K562 (cell line): ENCODE measurements around the gene ADAP2. TPM values are rescaled to one million over a fixed set of nuclear protein-coding genes. Genes with fewer than 3 reads are reported as not detected.
"Not testable (repeated sequence)": the region's sequence is repeated elsewhere in the genome, so short reads cannot be mapped to it uniquely, and the experiment has no call there.

Experiments used
- ATAC-seq: fragments of 200-7000 bp; cut with Tn5 transposase; 3 replicates; pipeline ENCODE4 v1.9.1; 2020; ENCODE audit warnings: moderate library complexity
- BruUV-seq: library from RNA; stranded (reverse); fragments of 400-500 nt; replicated peaks from 2 replicates; lab custom pipeline; 2021; lab: Mats Ljungman, UMichigan
- CTCF ChIA-PET: fragments of 300-600 bp; formaldehyde crosslinking; extraction: SDS; loops from one replicate; lab custom pipeline; 2021; ENCODE audit warnings: low intra/inter-chr PET ratio; lab: Yijun Ruan, JAX
- POLR2A ChIA-PET: fragments of 300-600, 350-650 bp; sonication (Branson Sonifier 250); formaldehyde crosslinking; extraction: SDS; loops from one replicate; lab custom pipeline; 2021; ENCODE audit warnings: antibody characterized with exemption, inconsistent platforms; lab: Yijun Ruan, JAX
- DNase-seq, 4 experiments: peaks; one replicate each; pipeline versions ENCODE4 v3.0.0 to v3.0.0-alpha.2; 2011 to 2018; ENCODE audit warnings: low spot score in 3 of 4, mixed read lengths in 3 of 4; ENCODE audit errors: extremely low read depth in 1 of 4
- FAIRE-seq: peaks from 2 replicates; lab custom pipeline; 2011; peaks lifted over from hg19 to GRCh38; lab: Jason Lieb, UNC
- H2AFZ ChIP-seq: 2 replicates; pipeline ENCODE4 v1.6.0; 2011; ENCODE audit warnings: low read depth, low read length, control low read depth, inconsistent platforms
- H3K27ac ChIP-seq: fragments of 200-600 bp; 3 replicates; pipeline ENCODE4 v1.8.0; 2011; ENCODE audit warnings: low read depth, mild to moderate bottlenecking, control low read depth, inconsistent platforms, low read length, moderate library complexity, mixed read lengths; ENCODE audit errors: extremely low read depth
- H3K27me3 ChIP-seq, 2 experiments: fragments of 300-600 bp in 1 of 2; 2 replicates in 1 of 2; 3 replicates in 1 of 2; pipeline versions ENCODE4 v1.6.0 to v1.8.0; 2011; ENCODE audit warnings: inconsistent platforms in 2 of 2, low read length in 2 of 2, mild to moderate bottlenecking in 1 of 2, mixed read lengths in 1 of 2, moderate library complexity in 1 of 2; ENCODE audit not compliant: control insufficient read depth in 2 of 2, insufficient read depth in 2 of 2
- H3K36me3 ChIP-seq: fragments of 300-600 bp; 3 replicates; pipeline ENCODE4 v1.8.0; 2011; ENCODE audit warnings: mild to moderate bottlenecking, low read length, inconsistent platforms; ENCODE audit not compliant: control insufficient read depth, insufficient read depth
- H3K4me1 ChIP-seq, 2 experiments: fragments of 200-600 bp in 1 of 2; replicated peaks in 1 of 2; 2 replicates in 1 of 2; 3 replicates in 1 of 2; pipeline versions ENCODE4 v1.5.1 to v1.8.0; 2011; ENCODE audit warnings: inconsistent platforms in 2 of 2, low read length in 2 of 2, mild to moderate bottlenecking in 1 of 2, mixed read lengths in 1 of 2, moderate library complexity in 1 of 2; ENCODE audit not compliant: control insufficient read depth in 2 of 2, insufficient read depth in 2 of 2
- H3K4me2 ChIP-seq: 2 replicates; pipeline ENCODE4 v1.6.1; 2011; ENCODE audit warnings: low read length, control low read depth, inconsistent platforms, mixed read lengths; ENCODE audit not compliant: insufficient read depth
- H3K4me3 ChIP-seq: fragments of 200-600 bp; sonication (generic), shearing (Covaris generic); 2 replicates; pipeline ENCODE4 v1.5.1; 2016; ENCODE audit warnings: control low read depth, inconsistent platforms
- H3K79me2 ChIP-seq: fragments of 200-600 bp; 3 replicates; pipeline ENCODE4 v1.8.0; 2011; ENCODE audit warnings: low read length, inconsistent platforms; ENCODE audit not compliant: control insufficient read depth, insufficient read depth
- H3K9ac ChIP-seq, 2 experiments: 2 replicates each; pipeline versions ENCODE4 v1.6.0 to v1.6.1; 2011; ENCODE audit warnings: low read depth in 2 of 2, low read length in 2 of 2, control low read depth in 1 of 2, inconsistent platforms in 1 of 2, mild to moderate bottlenecking in 1 of 2, mixed read lengths in 1 of 2; ENCODE audit not compliant: insufficient read depth in 1 of 2
- H3K9me1 ChIP-seq: one replicate; pipeline ENCODE4 v1.6.0; 2011; ENCODE audit warnings: inconsistent platforms, mild to moderate bottlenecking, low read length, moderate library complexity; ENCODE audit not compliant: control insufficient read depth, insufficient read depth
- H3K9me3 ChIP-seq: replicated peaks from 2 replicates; pipeline ENCODE4 v1.5.1; 2011; ENCODE audit warnings: low read depth, low read length, inconsistent platforms; ENCODE audit not compliant: control insufficient read depth, insufficient read depth
- H4K20me1 ChIP-seq: replicated peaks from 2 replicates; pipeline ENCODE4 v1.6.1; 2011; ENCODE audit warnings: low read length, inconsistent platforms, mixed read lengths; ENCODE audit not compliant: control insufficient read depth, insufficient read depth
- C11orf30 ChIP-seq: fragments of 450-650 bp; IDR thresholded peaks from 2 replicates; pipeline ENCODE4 v1.6.1; 2016; ENCODE audit warnings: low read depth, mild to moderate bottlenecking
- CREBBP ChIP-seq: IDR thresholded peaks from one replicate; pipeline ENCODE4 v1.6.1; 2012; ENCODE audit warnings: low read depth, mild to moderate bottlenecking, control low read depth, inconsistent platforms, low read length
- EWSR1 ChIP-seq: fragments of 450-650 bp; IDR thresholded peaks from 2 replicates; pipeline ENCODE4 v1.6.1; 2018; ENCODE audit warnings: borderline replicate concordance, mild to moderate bottlenecking, low read depth, moderate library complexity; ENCODE audit not compliant: partially characterized antibody
- GTF2A2 ChIP-seq: IDR thresholded peaks from 2 replicates; pipeline ENCODE4 v1.6.1; 2016; ENCODE audit warnings: mild to moderate bottlenecking, missing genetic modification characterization, missing compliant biosample characterization
- HIVEP1 ChIP-seq: fragments of 250-450 bp; sonication (Bioruptor Pico); IDR thresholded peaks from 2 replicates; pipeline ENCODE4 v1.4.0; 2020; ENCODE audit warnings: mild to moderate bottlenecking
- MAFF ChIP-seq: IDR thresholded peaks from 2 replicates; pipeline ENCODE4 v1.6.1; 2012; ENCODE audit warnings: low read length, improper control_type of control experiment
- RFX1 ChIP-seq: fragments of 450-650 bp; IDR thresholded peaks from 2 replicates; pipeline ENCODE4 v1.6.1; 2016; ENCODE audit warnings: mild to moderate bottlenecking, moderate library complexity
- SMAD1 ChIP-seq: fragments of 150-350 bp; IDR thresholded peaks from 2 replicates; pipeline ENCODE4 v1.6.1; 2014; ENCODE audit warnings: low read length, low read depth; ENCODE audit not compliant: partially characterized antibody
- SP2 ChIP-seq: IDR thresholded peaks from 2 replicates; pipeline ENCODE4 v1.6.1; 2011; ENCODE audit warnings: mild to moderate bottlenecking, low read depth, low read length, moderate library complexity; ENCODE audit not compliant: poor library complexity, severe bottlenecking; ENCODE audit errors: extremely low read depth
- XRCC4 ChIP-seq: IDR thresholded peaks from one replicate; pipeline ENCODE4 v1.6.1; 2011; ENCODE audit not compliant: insufficient read depth, insufficient read length; ENCODE audit errors: extremely low read depth
- XRCC5 ChIP-seq: fragments of 200-400 bp; formaldehyde crosslinking; IDR thresholded peaks from 2 replicates; pipeline ENCODE4 v1.6.1; 2017; ENCODE audit warnings: low read depth, mild to moderate bottlenecking, low read length
- ZNF263 ChIP-seq: sonication (generic); formaldehyde crosslinking; IDR thresholded peaks from 2 replicates; pipeline ENCODE4 v1.8.0; 2022; ENCODE audit warnings: mild to moderate bottlenecking, missing genetic modification reagents, borderline replicate concordance
- ZNF316 ChIP-seq: fragments of 450-650 bp; IDR thresholded peaks from 2 replicates; pipeline ENCODE4 v1.6.1; 2016
- WGBS: fragments of 100-300 bp; shearing (Covaris generic); methylation state at CpG from one replicate; pipeline ENCODE4 v1.1.6; 2016; ENCODE audit warnings: low coverage, mixed read lengths; ENCODE audit not compliant: insufficient coverage; ENCODE audit errors: missing lambda C conversion rate; 5-methylcytosine and 5-hydroxymethylcytosine counted together
- in situ Hi-C: fragments of 300-500 bp; cut with MboI; formaldehyde crosslinking; loops from 4 replicates; pipeline ENCODE4 v1.15.0; 2018; ENCODE audit warnings: inconsistent platforms, mixed read lengths
- intact Hi-C: fragments of 100-400 bp; cut with micrococcal nuclease; formaldehyde crosslinking; loops from 2 replicates; pipeline ENCODE4 v1.14.2; 2022
- polyA plus RNA-seq, 8 experiments: library from polyadenylated mRNA; depleted of rRNA in 4 of 8; stranded (reverse) in 5 of 8; unstranded in 3 of 8; fragments of >200 nt; fragmentation: Nextera tagmentation in 2 of 8; fragmentation: Illumina TruSeq in 1 of 8; extraction: Ambion mirVana in 2 of 8; extraction: Trizol in 1 of 8; gene quantifications; 2 replicates each; pipeline versions ENCODE4 v1.2.1 to v1.2.3, GENCODE V29; 2011 to 2014; ENCODE audit warnings: inconsistent platforms in 1 of 8, missing spikeins in 1 of 8
- total RNA-seq, 7 experiments: library from RNA; depleted of rRNA in 6 of 7; stranded (reverse); fragments of >200 nt in 6 of 7; fragmentation: Illumina TruSeq in 2 of 7; extraction: Trizol in 2 of 7; gene quantifications; 2 replicates each; pipeline versions ENCODE4 v1.2.1 to v1.2.3, GENCODE V29; 2011 to 2021; ENCODE audit warnings: low replicate concordance in 1 of 7
- TF ChIP-seq, protein P1 (sequence below): fragments of 450-650 bp; IDR thresholded peaks from 2 replicates; pipeline ENCODE4 v1.6.1; 2016; ENCODE audit warnings: missing biosample characterization, missing genetic modification characterization

ADAP2 gene
- total and polyA plus RNA-seq, 9 of the 15 experiments (the other 6 are each of a cell fraction or from before 2014, with no cell fraction given): 0.06 to 0.73 (median 0.23) TPM; not detected in 5

- TF ChIP-seq HIVEP1 (no peak), CREBBP (no peak), ZNF263 (CRISPR knock-in tag) (no peak), RFX1 (no peak), ZNF316 (peak; percentile 89), XRCC4 (no peak), GTF2A2 (tag) (no peak), MAFF (peak; percentile 51), XRCC5 (no peak), SP2 (no peak), SMAD1 (no peak), EWSR1 (no peak), C11orf30 (peak; percentile 83)
- TF ChIP-seq, protein P1, sequence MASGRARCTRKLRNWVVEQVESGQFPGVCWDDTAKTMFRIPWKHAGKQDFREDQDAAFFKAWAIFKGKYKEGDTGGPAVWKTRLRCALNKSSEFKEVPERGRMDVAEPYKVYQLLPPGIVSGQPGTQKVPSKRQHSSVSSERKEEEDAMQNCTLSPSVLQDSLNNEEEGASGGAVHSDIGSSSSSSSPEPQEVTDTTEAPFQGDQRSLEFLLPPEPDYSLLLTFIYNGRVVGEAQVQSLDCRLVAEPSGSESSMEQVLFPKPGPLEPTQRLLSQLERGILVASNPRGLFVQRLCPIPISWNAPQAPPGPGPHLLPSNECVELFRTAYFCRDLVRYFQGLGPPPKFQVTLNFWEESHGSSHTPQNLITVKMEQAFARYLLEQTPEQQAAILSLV (tag): no peak
- TF ChIP-seq, all 486 proteins: peak for 4
These were observed 53.5 kb downstream of the ADAP2 start (continued) for GRCh38 chr17:30975042-30975820.

DNA sequence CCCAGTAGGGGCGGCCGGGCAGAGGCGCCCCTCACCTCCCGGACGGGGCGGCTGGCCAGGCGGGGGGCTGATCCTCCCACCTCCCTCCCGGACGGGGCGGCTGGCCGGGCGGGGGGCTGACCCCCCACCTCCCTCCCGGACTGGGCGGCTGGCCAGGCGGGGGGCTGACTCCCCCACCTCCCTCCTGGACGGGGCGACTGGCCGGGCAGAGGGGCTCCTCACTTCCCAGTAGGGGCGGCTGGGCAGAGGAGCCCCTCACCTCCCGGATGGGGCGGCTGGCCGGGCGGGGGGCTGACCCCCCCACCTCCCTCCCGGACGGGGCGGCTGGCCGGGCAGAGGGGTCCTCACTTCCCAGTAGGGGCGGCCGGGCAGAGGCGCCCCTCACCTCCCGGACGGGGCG lies 58.2 kb downstream of the ADAP2 start:
- H3K4me1 ChIP-seq, DNase-seq, CTCF ChIA-PET, H3K4me3 ChIP-seq, H3K9me1 ChIP-seq, intact Hi-C loops, POLR2A ChIA-PET, H3K27me3 ChIP-seq, ATAC-seq, BruUV-seq, in situ Hi-C loops, H3K4me2 ChIP-seq, H3K9ac ChIP-seq, H3K27ac ChIP-seq, FAIRE-seq, H3K9me3 ChIP-seq, H2AFZ ChIP-seq, H3K79me2 ChIP-seq, H4K20me1 ChIP-seq, H3K36me3 ChIP-seq: not testable (repeated sequence)
- WGBS: no CpG with 5 or more reads among the region's 33 CpGs
